Uterus (tissue), 2 donors: ENCODE data around the gene PPP1R2B.

Source experiments
- CTCF ChIP-seq, 4 experiments: fragments of 200-600 bp in 2 of 4; fragments of 450-650 bp in 2 of 4; sonication (generic) in 2 of 4; IDR thresholded peaks; one replicate each; pipeline ENCODE4 v1.5.1; 2016 to 2019; ENCODE audit warnings: antibody characterized with exemption in 4 of 4, mild to moderate bottlenecking in 2 of 4, moderate library complexity in 1 of 4
- POLR2A ChIP-seq, 2 donors: fragments of 450-650 bp; IDR thresholded peaks; one replicate each; pipeline ENCODE4 v1.6.1; 2016; ENCODE audit warnings: antibody characterized with exemption in 2 of 2, mild to moderate bottlenecking in 1 of 2, moderate library complexity in 1 of 2

GRCh38 chr5:156870498-156870839 lies 20.4 kb downstream of the PPP1R2B start:
- TF ChIP-seq CTCF (IDR thresholded peaks at IDR 0.05) (no peak), POLR2A (IDR thresholded peaks at IDR 0.05) (no peak)
